ENCODE results near the gene BIN1. TPM values are rescaled to one million over a fixed set of nuclear protein-coding genes. Genes with fewer than 3 reads are reported as not detected.

BIN1 gene
- total RNA-seq, 2 donors from 2014 or later = 132 to 133 TPM

DNA sequence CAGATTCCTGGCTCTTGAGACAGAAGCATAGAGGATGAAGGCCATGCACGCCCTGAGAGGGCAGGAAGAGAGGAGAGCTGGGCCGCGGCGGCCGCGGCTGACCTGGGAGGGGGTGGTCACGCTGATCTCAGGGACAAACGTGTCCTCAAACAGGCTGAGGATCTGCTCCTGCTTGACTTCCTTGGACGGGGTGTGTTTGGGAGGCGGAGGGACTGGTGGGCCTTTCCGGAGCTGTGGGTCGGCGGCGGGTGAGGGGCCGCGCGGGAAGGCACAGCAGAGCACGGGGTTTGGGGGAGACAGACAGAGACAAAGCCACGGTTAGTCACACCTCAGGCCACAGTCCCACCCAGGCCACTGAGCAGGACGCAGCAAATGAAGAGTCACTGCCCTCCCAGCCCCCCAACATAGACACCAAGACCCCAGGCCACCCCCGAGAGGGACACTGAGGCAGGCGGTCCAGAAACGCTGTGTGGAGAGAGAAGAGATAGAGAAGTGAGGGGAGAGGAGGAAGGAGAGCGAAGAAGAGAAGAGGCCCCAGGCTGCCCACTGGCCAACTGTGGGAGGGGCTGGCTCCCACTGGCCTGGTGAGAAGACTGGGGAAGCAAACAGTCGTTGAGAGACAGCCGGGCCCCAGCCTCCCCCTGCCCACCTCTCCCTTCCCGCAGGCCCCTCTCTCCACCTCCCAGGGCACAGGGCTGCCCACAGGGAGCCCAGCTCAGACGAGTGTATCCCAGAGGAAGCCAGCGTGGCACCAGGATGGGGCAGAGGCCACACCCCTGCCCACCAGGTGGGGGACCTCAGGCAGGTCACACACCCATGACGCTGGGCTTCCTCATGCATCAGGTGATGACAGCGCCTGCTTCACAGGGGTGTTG is 49.3 kb downstream of the BIN1 start:
- H3K27ac Mint-ChIP-seq = no peak overlapping the region

DNA sequence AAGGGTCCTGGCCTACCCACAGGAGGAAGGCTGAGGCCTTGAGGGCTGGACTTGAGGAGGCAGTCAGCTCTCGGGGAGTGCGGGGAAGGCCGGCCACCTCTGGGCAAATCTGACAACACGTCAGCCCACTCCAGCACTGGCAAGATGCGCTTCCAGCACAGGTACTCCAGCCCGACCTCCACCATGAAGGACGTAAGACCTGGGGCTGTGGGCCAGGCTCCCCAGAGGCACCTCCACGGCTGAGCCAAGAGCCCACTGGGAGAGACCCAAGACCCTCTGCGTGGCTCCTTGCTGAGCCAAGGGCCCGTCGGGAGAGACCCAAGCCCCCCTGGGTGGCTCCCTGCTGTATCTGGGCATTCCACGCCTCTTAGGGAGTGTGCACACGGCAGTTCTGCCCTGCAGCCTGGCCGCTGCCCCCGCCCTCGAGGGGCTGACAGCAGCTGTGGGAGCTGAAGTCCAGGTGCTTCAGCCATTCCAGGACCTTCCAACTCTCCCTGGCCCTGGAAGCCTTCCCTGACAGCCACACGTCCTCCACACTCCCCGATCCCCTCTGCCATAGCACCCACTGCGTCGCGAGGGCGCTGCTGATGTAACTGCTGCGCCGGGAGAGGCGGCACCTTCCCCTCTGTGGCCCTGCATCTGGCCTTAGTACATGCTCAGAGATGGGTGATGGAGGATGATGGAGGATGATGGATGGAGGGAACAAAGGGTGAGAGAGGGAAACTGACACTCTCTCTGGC is 50.2 kb downstream of the BIN1 start:
- H3K9me3 ChIP-seq (ENCODE audit: control insufficient read depth, low read length, poor library complexity, severe bottlenecking) = no peaks in the 10 kb centered on the region
- Mint-ChIP-seq H3K4me1 (peaks cover 13% of the 10 kb centered on the region), H3K36me3 (ENCODE audit: low read depth) (peaks cover 3% of the 10 kb centered on the region), H3K27me3 (no peaks in the 10 kb centered on the region), H3K4me3 (no peak overlapping the region), H3K27ac (no peak overlapping the region)
- no peak for ATAC-seq
- no peak for DNase-seq

More for the DNA sequence above, 49.3 kb downstream of the BIN1 start:
- no peak for DNase-seq
- Mint-ChIP-seq H3K36me3 (ENCODE audit: low read depth) (peaks cover 3% of the 10 kb centered on the region), H3K4me3 (no peak overlapping the region), H3K4me1 (peaks cover 13% of the 10 kb centered on the region), H3K27me3 (no peaks in the 10 kb centered on the region)
- H3K9me3 ChIP-seq (ENCODE audit: control insufficient read depth, low read length, poor library complexity, severe bottlenecking) = no peaks in the 10 kb centered on the region
- ATAC-seq = no peak

- Mint-ChIP-seq H3K27ac (no peak overlapping the region), H3K27me3 (no peaks in the 10 kb centered on the region)
- ATAC-seq = no peak
These were observed 50.9 kb downstream of the BIN1 start for GRCh38 chr2:127056086-127056485.

GRCh38 chr2:127055786-127056076 is 51.2 kb downstream of the BIN1 start:
- Mint-ChIP-seq H3K4me1 (peaks cover 13% of the 10 kb centered on the region), H3K4me3 (no peak overlapping the region), H3K36me3 (ENCODE audit: low read depth) (peaks cover 3% of the 10 kb centered on the region), H3K27me3 (no peaks in the 10 kb centered on the region), H3K27ac (no peak overlapping the region)
- DNase-seq = no peak
- ATAC-seq = no peak
- no peaks in the 10 kb centered on the region for H3K9me3 ChIP-seq (ENCODE audit: control insufficient read depth, low read length, poor library complexity, severe bottlenecking)

More at GRCh38 chr2:127056086-127056485, 50.9 kb downstream of the BIN1 start:
- peaks cover 3% of the 10 kb centered on the region for H3K36me3 Mint-ChIP-seq (ENCODE audit: low read depth)
- H3K4me3 Mint-ChIP-seq = no peak overlapping the region
- H3K9me3 ChIP-seq (ENCODE audit: control insufficient read depth, low read length, poor library complexity, severe bottlenecking) = no peaks in the 10 kb centered on the region
- peaks cover 13% of the 10 kb centered on the region for H3K4me1 Mint-ChIP-seq
- DNase-seq = no peak

- H3K9me3 ChIP-seq (ENCODE audit: control insufficient read depth, low read length, poor library complexity, severe bottlenecking) = no peaks in the 10 kb centered on the region
- Mint-ChIP-seq H3K4me1 (peaks cover 13% of the 10 kb centered on the region), H3K4me3 (no peak overlapping the region), H3K36me3 (ENCODE audit: low read depth) (peaks cover 3% of the 10 kb centered on the region), H3K27ac (no peak overlapping the region), H3K27me3 (no peaks in the 10 kb centered on the region)
- ATAC-seq (no peak), DNase-seq (peak in 1 of 3 donors; percentile 6)
These were observed 51.8 kb downstream of the BIN1 start for GRCh38 chr2:127054996-127055785.

GRCh38 chr2:127054604-127054930 is 52.4 kb downstream of the BIN1 start:
- ATAC-seq (no peak), DNase-seq (peak in 1 of 3 donors; percentile 5)
- H3K4me1 Mint-ChIP-seq = peaks cover 16% of the 10 kb centered on the region
- no peak overlapping the region for H3K4me3 Mint-ChIP-seq
- H3K27ac Mint-ChIP-seq = no peak overlapping the region
- H3K27me3 Mint-ChIP-seq = no peaks in the 10 kb centered on the region
- peaks cover 3% of the 10 kb centered on the region for H3K36me3 Mint-ChIP-seq (ENCODE audit: low read depth)
- no peaks in the 10 kb centered on the region for H3K9me3 ChIP-seq (ENCODE audit: control insufficient read depth, low read length, poor library complexity, severe bottlenecking)

DNA sequence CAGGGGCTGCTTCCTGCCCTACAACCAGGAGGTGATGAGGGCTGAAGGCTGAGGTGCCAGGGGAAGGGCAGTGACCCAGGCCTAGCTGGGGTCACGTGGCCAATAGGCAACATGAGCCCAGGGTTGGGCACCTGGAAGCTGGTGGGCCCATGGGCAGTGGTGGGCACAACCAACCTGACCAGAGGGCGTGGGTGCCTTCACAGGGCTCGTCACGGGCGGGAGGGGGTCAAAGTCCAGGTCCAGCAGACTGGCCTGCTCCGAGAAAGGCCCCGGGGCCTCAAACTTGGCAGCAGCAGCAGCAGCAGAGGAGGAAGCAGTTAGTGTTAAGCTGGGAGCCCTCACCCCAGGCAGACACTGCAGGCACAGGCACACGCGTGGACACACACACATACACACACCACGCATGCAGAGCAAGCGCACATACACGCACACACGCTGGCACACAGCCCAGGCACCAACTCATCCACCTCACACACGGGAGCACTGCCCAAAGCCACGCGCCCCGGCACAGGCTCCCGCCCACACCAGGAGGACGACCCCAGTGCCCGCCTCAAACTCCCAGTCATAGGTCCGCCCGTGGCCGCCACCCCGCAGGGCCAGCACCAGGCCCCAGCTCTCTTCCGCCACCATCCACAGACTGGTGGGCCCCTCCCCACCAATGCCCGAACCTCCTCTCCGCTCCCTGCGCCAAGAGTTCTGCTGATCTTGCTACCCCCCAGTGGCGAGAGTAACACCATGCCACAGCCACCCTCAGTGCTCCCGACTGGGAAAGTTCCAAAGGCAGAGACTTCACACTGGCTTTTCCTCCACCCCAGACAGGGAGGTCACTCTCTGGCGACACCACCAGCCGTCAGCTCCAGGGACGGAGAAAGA is 53.0 kb downstream of the BIN1 start:
- Mint-ChIP-seq H3K27me3 (no peaks in the 10 kb centered on the region), H3K27ac (no peak overlapping the region), H3K4me3 (no peak overlapping the region), H3K4me1 (peaks cover 16% of the 10 kb centered on the region), H3K36me3 (ENCODE audit: low read depth) (peaks cover 3% of the 10 kb centered on the region)
- H3K9me3 ChIP-seq (ENCODE audit: control insufficient read depth, low read length, poor library complexity, severe bottlenecking) = no peaks in the 10 kb centered on the region
- ATAC-seq (no peak), DNase-seq (no peak)

DNA sequence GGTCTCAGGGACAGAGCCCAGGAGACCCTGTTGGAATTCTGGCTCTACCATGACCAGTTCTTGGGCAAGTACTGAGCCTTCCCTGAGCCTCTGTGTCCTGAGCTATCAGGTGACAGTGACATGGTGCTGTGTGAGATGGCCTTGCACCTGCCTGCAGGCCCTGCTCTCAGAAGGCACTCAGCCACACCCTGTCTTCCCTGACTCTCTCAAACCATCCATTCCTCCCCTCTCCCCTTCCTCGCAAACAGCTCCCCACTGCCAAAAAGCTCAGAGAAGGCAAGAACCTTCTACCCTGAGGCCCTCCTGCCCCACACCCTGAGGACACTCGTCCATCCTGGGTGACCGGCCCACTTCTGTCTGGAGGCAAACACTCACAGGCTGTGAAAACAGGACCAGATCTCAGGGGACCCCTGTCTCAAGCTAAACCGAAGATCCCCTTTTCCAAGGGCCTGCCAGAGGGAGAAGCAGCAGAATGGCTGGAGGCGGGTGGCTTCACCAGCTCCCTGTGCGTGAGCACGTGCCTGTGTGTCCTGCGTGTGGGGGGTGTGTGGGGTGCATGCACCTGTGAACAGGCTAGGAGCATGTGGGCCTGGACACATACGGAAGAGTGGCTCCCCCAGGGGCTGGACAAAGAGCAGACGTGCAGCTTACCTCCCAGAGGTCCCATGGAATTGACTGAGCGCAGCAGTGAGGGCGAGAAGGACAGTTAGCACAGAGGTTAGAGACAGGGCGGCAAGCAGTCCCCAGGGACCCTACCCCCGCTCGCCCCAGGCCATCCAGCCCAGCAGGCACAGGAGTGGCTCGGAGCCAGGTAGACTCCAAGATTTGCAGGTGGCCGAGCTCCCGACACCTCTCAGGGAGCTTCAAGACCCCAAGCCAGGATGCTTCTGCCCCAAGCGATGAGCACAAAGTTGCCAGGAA is 53.9 kb downstream of the BIN1 start:
- no peaks in the 10 kb centered on the region for H3K9me3 ChIP-seq (ENCODE audit: control insufficient read depth, low read length, poor library complexity, severe bottlenecking)
- peaks cover 14% of the 10 kb centered on the region for H3K4me1 Mint-ChIP-seq
- H3K4me3 Mint-ChIP-seq = no peak overlapping the region
- no peak for ATAC-seq
- no peaks in the 10 kb centered on the region for H3K27me3 Mint-ChIP-seq
- H3K36me3 Mint-ChIP-seq (ENCODE audit: low read depth) = peaks cover 3% of the 10 kb centered on the region
- DNase-seq = no peak
- peak overlapping the region; percentile 77 for H3K27ac Mint-ChIP-seq

DNA sequence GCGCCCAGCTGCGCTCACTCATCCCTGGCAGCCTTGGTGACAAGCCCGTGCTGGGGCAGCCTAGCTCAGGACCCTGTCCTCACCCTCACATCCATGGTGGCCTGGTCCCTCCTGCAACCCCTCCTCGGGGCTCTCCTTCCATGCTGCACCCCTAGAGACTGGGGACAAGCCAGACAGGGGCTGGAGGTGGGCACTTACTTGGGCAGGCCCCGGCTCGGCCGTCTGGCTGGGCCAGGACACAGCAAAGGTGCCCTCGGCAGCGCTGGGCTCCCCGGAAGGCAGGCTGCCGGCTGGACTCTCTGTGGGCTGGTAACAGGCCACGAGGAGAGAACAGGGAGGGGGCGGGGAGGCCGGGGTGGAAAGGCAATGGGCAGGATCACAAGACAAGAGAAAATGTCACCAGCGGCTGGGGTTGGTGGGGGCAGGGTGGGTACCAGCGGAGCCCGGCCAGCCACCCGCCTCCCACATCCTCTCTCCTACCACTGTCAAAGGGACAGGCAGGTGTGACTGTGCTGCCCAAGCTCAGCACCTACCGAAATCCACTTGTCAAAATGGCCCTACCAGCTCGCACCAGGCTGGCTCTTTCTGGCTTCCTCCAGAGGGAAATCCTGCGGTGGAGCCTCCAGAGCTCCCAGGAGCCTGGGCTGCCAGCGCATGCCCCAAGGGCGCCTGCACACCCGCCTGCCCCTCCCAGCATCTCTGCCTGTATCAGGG is 54.7 kb downstream of the BIN1 start:
- ATAC-seq (no peak), DNase-seq (no peak)
- peak overlapping the region; percentile 77 for H3K27ac Mint-ChIP-seq

DNA sequence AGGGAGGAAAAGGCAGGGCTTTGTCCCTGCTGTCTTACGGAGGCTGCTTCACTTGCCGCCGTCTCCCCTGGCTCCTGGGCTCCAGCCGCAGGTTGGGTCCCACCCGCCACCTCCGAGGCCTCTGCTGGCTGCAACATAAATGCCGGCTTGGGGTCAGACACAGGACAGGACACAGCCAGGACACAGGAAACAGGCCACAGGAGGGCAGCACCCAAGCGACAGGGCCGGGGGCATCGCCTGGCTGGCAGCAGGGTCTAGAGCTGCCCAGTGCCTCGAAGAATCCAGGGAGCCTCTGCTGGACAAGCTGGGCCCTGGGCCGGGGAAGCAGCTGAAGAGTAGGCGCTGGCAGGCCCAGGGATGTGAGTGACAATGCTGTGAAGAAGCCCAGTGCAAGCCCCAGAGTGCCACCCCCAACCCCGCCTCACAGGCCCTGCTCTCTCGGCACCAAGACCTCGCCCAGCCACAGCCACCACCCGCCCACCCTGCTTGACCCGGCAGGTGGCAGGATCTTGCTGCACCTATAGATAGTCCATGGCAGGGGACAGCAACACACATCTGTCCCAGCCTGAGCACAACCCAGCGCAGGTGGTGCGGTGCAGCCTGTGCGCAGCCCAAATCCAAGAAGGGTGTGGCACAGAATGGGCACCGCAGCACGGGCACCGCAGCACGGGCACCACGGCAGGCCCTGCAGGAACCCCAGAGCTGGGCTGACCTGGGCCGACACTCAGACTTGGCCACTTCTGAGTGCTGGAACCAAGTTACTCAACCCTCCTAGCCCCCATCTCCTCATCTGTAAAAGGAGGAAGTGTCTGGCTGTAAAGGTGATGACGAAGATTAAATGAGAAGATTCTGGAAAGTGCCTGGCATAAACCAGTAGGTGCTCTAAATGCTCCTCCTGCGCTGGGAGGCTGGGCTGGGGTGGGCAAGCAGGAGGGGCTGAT is 55.6 kb downstream of the BIN1 start:
- no peaks in the 10 kb centered on the region for H3K9me3 ChIP-seq (ENCODE audit: control insufficient read depth, low read length, poor library complexity, severe bottlenecking)
- DNase-seq = no peak
- no peak for ATAC-seq
- Mint-ChIP-seq H3K27me3 (no peaks in the 10 kb centered on the region), H3K4me3 (no peak overlapping the region), H3K27ac (no peak overlapping the region), H3K4me1 (peaks cover 10% of the 10 kb centered on the region), H3K36me3 (ENCODE audit: low read depth) (no peaks in the 10 kb centered on the region)

More for the DNA sequence above, 54.7 kb downstream of the BIN1 start:
- Mint-ChIP-seq H3K4me3 (no peak overlapping the region), H3K27me3 (no peaks in the 10 kb centered on the region), H3K4me1 (peaks cover 11% of the 10 kb centered on the region), H3K36me3 (ENCODE audit: low read depth) (peaks cover 2% of the 10 kb centered on the region)
- no peaks in the 10 kb centered on the region for H3K9me3 ChIP-seq (ENCODE audit: control insufficient read depth, low read length, poor library complexity, severe bottlenecking)

DNA sequence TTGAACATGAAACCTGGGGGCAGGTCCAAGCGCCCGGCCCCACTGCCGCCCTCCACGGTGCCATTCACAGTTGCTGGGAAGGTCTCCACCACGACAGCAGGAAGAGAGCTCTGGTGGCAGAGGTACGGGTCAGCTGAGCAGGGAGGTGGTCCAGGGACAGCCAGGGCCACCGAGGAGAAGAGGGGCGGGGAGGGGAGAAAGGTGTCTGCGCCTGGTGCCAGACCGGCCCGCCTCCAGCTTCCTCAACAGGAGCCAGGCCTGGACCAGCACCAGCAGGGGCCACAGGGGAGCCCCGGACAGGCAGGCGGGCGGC is 56.2 kb downstream of the BIN1 start:
- Mint-ChIP-seq H3K27me3 (no peaks in the 10 kb centered on the region), H3K4me3 (no peak overlapping the region), H3K36me3 (ENCODE audit: low read depth) (no peaks in the 10 kb centered on the region), H3K27ac (no peak overlapping the region), H3K4me1 (peaks cover 10% of the 10 kb centered on the region)
- DNase-seq = no peak
- no peak for ATAC-seq
- no peaks in the 10 kb centered on the region for H3K9me3 ChIP-seq (ENCODE audit: control insufficient read depth, low read length, poor library complexity, severe bottlenecking)
